ENCODE measurements around the gene HBEGF.
"Not testable (repeated sequence)": the region's sequence is repeated elsewhere in the genome, so short reads cannot be mapped to it uniquely, and the experiment has no call there.

Gene HBEGF

DNA sequence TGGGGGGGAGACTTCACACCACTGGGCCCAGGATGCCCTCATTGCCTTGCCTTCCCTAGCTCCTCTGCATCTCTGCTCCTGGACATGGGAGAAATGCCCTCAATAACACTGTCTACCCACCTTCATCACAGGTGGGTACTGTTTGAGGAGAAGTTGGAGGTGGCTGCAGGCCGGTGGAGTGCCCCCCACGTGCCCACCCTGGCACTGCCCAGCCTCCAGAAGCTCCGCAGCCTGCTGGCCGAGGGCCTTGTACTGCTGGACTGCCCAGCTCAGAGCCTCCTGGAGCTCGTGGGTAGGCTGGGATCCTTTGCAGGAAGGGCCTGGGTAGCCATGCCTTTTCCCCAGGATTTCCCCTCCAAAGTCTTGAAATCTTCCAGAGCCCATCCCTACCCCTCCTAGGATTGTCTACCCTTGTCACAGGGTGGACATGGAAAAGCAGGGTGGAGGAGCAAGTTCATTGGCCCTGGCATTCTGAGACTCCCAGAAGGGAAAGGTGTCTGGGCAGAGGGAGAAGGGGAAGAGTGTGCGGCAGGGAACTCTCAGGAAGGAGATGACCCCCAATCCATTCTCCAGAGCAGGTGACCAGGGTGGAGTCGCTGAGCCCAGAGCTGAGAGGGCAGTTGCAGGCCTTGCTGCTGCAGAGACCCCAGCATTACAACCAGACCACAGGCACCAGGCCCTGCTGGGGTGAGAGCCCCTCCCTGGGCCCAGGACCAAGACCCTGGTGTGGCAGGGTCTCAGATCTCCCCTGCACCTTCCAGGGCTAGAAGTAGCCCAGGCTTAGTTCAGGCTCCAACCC, 14.5 kb upstream of the HBEGF start:
- DNase-seq, result no peak

- no peak for DNase-seq
These were observed 13.7 kb upstream of the HBEGF start, which contains the start of gene SLC4A9 for GRCh38 chr5:140360101-140360500. SLC4A9 (plus strand) TSS chr5:140360194; CDS start chr5:140360237, 43 bp downstream.

DNA sequence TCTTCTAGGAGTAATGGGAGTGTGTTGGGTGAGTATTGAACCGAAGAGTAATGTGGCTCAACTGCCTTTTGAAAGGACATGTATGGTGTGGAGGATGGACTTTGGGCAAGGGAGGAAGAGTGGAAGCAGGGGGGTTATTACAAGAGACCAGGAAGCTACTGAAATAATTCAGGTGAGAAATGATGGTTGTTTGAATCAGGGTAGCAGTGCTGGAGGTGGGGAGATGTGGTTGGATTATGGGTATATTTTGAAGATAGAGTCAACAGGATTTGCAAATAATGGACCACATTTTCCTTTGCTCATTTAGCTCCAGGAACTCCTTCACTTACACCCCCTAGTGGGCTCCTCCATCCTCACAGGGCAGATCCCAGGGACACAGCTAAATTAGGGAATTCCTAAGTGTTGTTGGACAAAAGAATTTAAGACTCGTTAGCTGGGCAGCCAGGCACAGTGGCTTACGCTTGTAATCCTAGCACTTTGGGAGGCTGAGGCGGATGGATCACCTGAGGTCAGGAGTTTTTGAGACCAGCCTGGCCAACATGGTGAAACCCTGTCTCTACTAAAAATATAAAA, 12.4 kb upstream of the HBEGF start:
- no peak for DNase-seq

- DNase-seq, result peak in 3 of 4 experiments; percentile 33 to 49 (median 45)
These were observed 11.3 kb upstream of the HBEGF start for GRCh38 chr5:140357726-140358093.

GRCh38 chr5:140356853-140357725, 10.7 kb upstream of the HBEGF start:
- no peak for DNase-seq

GRCh38 chr5:140355546-140355945, 9.1 kb upstream of the HBEGF start:
- DNase-seq, result no peak

DNA sequence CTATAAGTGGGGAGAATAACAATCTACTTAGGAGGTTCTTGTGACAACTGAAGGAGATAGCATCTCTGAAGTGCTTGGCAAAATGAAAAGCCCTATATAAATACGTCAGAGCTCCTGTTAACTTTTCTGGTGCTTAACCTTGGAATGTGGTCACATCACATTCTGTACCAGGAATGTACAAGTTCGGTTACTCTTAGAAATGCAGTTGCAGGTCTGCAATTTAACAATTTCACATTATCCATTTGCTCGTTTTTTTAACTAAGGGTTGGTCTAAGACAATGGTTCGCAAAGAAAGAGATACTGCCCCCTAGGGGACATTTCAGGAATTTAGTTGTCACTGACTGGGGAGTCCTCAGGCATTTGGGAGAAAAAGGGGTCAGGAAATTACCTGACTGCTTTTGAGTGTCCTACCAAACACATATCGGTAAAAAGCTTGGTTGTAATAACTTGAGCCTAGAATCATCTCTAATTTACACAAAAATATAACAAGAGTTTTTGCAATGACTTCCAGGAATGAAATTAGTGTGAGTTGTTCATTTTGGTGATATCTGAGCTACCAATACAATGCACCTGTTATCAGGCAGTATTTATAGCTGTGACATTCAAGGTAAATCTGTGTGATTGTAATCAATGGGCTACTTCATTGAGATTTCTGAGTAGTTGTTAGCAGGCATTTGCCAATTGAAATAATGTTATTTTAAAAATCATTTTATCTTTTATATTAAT, 5.4 kb upstream of the HBEGF start:
- DNase-seq, result peak in 1 of 4 experiments; percentile 11

GRCh38 chr5:140349244-140349643, 2.8 kb upstream of the HBEGF start:
- DNase-seq, result no peak

- no peak for DNase-seq
These were observed 1.7 kb upstream of the HBEGF start for GRCh38 chr5:140348104-140348503.

- no peak for DNase-seq
These were observed 957 bp upstream of the HBEGF start for GRCh38 chr5:140347360-140347759.

DNA sequence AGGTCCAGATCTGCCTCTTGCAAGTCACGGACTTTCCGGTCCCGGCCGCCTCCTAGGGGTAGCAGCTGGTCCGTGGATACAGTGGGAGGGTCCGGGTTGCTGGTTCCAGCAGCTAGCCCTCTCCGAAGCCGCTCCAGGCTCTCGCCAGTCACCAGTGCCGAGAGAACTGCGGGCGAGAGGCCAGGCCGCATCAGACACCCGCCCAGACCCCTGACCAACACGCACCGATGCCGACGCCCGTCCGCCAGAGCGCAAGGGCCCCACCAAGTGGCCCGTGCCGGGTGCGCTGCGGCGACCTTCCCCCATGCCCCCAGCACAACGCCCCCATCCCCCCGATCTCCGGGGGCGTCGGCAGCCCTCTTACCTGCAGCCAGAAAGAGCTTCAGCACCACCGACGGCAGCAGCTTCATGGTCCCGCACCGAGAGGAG, 470 bp downstream of the HBEGF start:
- DNase-seq, result no peak

GRCh38 chr5:140344683-140345423, 1.6 kb downstream of the HBEGF start:
- no peak for DNase-seq

DNA sequence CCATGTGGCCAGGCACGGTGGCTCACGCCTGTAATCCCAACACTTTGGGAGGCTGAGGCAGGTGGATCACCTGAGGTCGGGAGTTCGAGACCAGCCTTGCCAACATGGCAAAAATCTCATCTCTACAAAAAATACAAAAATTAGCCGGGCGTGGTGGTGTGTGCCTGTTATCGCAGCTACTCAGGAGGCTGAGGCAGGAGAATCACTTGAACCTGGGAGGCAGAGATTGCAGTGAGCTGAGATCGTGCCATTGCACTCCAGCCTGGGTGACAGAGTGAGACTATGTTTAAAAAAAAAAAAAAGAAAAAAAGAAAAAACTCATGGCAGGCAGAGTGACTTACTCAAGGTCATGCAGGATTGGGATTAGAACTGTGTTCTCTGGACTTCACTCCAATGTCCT, 2.6 kb downstream of the HBEGF start:
- not testable (repeated sequence) for DNase-seq

- DNase-seq, result no peak
These were observed 3.5 kb downstream of the HBEGF start for GRCh38 chr5:140342896-140343295.

DNA sequence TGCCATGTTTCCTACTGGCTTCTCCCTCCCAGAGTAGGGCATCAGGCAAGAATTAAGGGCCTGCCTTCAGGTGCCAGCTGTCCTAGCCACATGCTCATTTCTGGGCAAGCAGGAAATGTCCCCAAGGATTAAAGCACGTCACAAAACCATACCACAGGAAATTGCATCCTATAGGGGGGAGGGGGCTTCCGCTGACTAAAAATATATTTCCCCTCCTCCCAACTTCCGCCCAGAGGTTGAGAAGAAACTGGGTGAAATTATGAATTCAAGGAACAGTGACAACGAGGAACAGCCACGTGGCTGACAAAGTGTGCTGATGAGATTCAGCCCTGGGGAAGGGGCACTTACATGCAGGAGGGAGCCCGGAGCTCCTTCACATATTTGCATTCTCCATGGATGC, 4.1 kb downstream of the HBEGF start:
- no peak for DNase-seq

DNA sequence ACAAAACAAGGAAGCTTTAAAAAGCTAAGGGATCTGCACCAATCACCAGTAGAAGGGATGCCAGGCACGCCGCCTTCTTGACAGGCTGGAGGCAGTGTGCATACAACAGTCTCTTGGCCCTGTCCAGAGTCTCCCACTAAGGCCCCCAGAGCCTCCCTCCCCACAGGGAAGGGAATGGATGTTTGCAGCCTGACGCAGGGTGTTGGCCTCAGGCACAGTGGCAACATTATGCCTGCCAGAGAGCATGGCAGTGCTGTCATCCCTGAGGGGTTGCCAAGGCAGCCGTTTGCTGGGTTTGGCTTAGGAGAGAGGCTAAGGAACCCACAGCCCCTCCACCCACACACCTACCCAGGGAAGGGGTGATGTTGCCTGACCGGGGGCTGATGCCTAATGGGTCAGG, 4.8 kb downstream of the HBEGF start:
- DNase-seq, result no peak

GRCh38 chr5:140340605-140341121, 5.7 kb downstream of the HBEGF start:
- no peak for DNase-seq

- DNase-seq, result no peak
These were observed 6.8 kb downstream of the HBEGF start for GRCh38 chr5:140339636-140340035.

- DNase-seq, result no peak
These were observed 7.5 kb downstream of the HBEGF start for GRCh38 chr5:140338908-140339307.

DNA sequence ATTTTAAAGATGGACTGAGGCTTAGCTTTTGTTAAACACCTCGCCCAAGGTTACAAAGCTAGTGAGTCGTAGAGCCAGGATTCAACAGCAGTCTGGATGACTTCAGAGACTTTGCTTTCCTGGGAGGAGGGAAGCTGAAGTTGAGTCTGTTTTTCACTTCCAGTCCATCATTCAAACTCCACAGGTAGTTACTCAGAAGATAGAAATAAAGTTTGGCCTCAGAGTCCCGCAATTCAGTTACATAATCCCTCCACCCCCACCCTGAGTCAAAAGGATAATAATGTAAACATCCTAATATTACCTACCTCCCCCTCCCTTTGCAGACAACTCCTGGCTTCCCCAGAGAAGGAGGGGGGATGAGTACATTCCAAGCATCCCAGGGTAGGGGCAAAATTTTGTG, 8.1 kb downstream of the HBEGF start:
- DNase-seq, result no peak

- no peak for DNase-seq
These were observed 8.5 kb downstream of the HBEGF start for GRCh38 chr5:140337880-140338279.

- DNase-seq, result no peak
These were observed 10.0 kb downstream of the HBEGF start for GRCh38 chr5:140336388-140336787.
